SK-N-SH (cell line): ENCODE data around the gene SCN8A.

Experiments used
- CTCF ChIP-seq: fragments of 200-600 bp; sonication (generic); IDR thresholded peaks from 2 replicates; pipeline ENCODE4 v1.6.1; 2017; ENCODE audit warnings: antibody characterized with exemption, mild to moderate bottlenecking, moderate library complexity
- ELF1 ChIP-seq: IDR thresholded peaks from 2 replicates; pipeline ENCODE4 v1.4.0; 2012
- JUND ChIP-seq: IDR thresholded peaks from 2 replicates; pipeline ENCODE4 v1.4.0; 2012
- REST ChIP-seq: IDR thresholded peaks from 2 replicates; pipeline ENCODE4 v1.6.1; 2012; ENCODE audit warnings: mild to moderate bottlenecking, low read depth, low read length, moderate library complexity
- SIN3A ChIP-seq: IDR thresholded peaks from 2 replicates; pipeline ENCODE4 v1.6.1; 2012; ENCODE audit warnings: low read depth, mild to moderate bottlenecking, low read length, moderate library complexity, borderline replicate concordance

- TF ChIP-seq SIN3A (no peak), CTCF (no peak), JUND (no peak), ELF1 (no peak), REST (no peak)
These were observed 70.8 kb downstream of the SCN8A start for GRCh38 chr12:51661836-51662235.
